DMS153 treated with DMSO at 0.1 percent for 48 hours (cell line): ENCODE data around the gene ZRANB3.
A peak's percentile ranks its signal among the peaks of the same experiment; 100 is the strongest.

Experiments used
- DNase-seq: peaks from one replicate; lab custom pipeline; 2025; ENCODE audit not compliant: unreplicated experiment; lab: John Stamatoyannopoulos, UW

ZRANB3 gene

GRCh38 chr2:135182190-135182589 lies 348.8 kb downstream of the ZRANB3 start:
- no peak for DNase-seq

- no peak for DNase-seq
Observed at GRCh38 chr2:135179689-135180088, 351.3 kb downstream of the ZRANB3 start.

- peak; percentile 2 for DNase-seq
Observed at GRCh38 chr2:135175177-135175576, 355.8 kb downstream of the ZRANB3 start.

GRCh38 chr2:135174810-135175093 lies 356.3 kb downstream of the ZRANB3 start:
- no peak for DNase-seq

- DNase-seq: no peak
Observed at GRCh38 chr2:135174049-135174809, 356.8 kb downstream of the ZRANB3 start.

- no peak for DNase-seq
Observed at GRCh38 chr2:135169900-135170753, 360.9 kb downstream of the ZRANB3 start.

- no peak for DNase-seq
Observed at GRCh38 chr2:135168204-135168856, 362.7 kb downstream of the ZRANB3 start.

- DNase-seq: no peak
Observed at GRCh38 chr2:135167273-135167672, 363.7 kb downstream of the ZRANB3 start.

- DNase-seq: no peak
Observed at GRCh38 chr2:135164431-135164830, 366.6 kb downstream of the ZRANB3 start.

GRCh38 chr2:135163901-135164300 lies 367.1 kb downstream of the ZRANB3 start:
- DNase-seq: no peak

- DNase-seq: no peak
Observed at GRCh38 chr2:135163306-135163705, 367.7 kb downstream of the ZRANB3 start.

- DNase-seq: no peak
Observed at GRCh38 chr2:135162786-135163185, 368.2 kb downstream of the ZRANB3 start.

GRCh38 chr2:135162377-135162776 lies 368.6 kb downstream of the ZRANB3 start:
- DNase-seq: no peak

- DNase-seq: no peak
Observed at GRCh38 chr2:135159191-135159590, 371.8 kb downstream of the ZRANB3 start.

- no peak for DNase-seq
Observed at GRCh38 chr2:135157856-135158255, 373.2 kb downstream of the ZRANB3 start.

- no peak for DNase-seq
Observed at GRCh38 chr2:135154962-135155361, 376.1 kb downstream of the ZRANB3 start.

GRCh38 chr2:135152361-135152760 lies 378.7 kb downstream of the ZRANB3 start:
- DNase-seq: no peak

GRCh38 chr2:135151615-135152014 lies 379.4 kb downstream of the ZRANB3 start:
- no peak for DNase-seq

- DNase-seq: no peak
Observed at GRCh38 chr2:135150725-135151124, 380.3 kb downstream of the ZRANB3 start.

- DNase-seq: no peak
Observed at GRCh38 chr2:135149251-135149650, 381.8 kb downstream of the ZRANB3 start.

- no peak for DNase-seq
Observed at GRCh38 chr2:135144343-135144742, 386.7 kb downstream of the ZRANB3 start.

- no peak for DNase-seq
Observed at GRCh38 chr2:135142323-135142722, 388.7 kb downstream of the ZRANB3 start.
